NCI-H2196 treated with DMSO at 0.1 percent for 48 hours (cell line): ENCODE results near the gene CR1L.
"Not testable (repeated sequence)": the region's sequence is repeated elsewhere in the genome, so short reads cannot be mapped to it uniquely, and the experiment has no call there.

ENCODE experiments used
- DNase-seq: peaks from one replicate; lab custom pipeline; 2025; ENCODE audit not compliant: unreplicated experiment; lab: John Stamatoyannopoulos, UW

CR1L gene

DNA sequence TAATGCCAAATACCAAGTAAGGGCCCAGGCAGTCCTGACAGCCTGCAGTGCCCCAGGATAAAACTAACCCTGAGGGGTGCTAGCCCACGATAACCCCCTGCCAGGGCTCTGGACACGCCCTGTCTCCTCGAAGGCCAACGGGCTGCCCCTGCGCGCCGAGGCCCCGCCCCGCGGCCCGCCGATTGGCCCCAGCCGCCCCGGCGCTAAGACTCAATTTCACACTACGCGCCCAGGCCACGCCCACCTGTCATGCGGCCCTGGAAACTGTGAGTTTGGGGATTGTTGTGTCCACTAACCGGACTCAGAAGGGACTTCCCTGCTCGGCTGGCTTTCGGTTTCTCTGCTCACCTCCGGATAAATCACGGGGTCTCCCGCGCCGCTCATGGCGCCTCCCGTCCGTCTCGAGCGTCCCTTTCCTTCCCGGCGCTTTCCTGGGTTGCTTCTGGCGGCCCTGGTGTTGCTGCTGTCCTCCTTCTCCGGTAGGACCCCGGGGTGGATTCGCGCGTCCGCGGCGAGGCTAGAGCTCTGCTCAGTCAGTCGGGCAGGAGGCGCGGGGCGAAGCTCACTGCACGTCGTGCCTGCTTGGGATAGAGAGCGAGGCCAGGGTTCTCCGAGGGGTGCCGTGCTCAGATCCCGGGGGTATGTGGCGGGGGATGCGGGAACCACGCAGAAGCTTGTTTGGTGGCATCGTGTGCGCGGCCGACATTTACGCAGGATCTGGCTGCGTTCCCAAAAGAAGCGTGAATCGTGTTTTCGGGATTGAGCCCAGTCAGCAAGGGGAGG is at the start of gene CR1L:
Gene CR1L (plus strand): TSS at position 282 of the 783 bp plus-strand sequence. CDS start 101 bp downstream, at position 383.
- no peak for DNase-seq

DNA sequence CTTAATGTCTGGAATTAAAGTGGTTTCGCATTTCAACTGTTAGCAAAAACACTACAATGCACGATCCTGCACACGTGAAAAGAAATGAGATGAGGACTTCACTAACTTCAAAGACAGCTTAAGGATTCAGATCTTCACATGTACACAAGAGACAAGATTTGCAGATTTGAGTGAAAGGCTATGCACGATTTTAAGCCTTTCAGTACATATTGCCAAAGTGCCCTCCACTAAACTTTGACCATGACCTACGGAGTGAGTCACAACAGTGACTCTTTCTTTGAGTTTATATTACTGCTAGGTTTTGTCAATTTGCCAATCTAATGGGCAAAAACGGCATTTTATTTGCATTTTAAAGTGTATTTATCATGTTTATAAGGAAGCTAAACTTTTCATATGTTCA is 41.2 kb upstream of the CR1L start:
- DNase-seq: no peak

GRCh38 chr1:207605444-207606361 is 39.2 kb upstream of the CR1L start:
- DNase-seq: no peak

GRCh38 chr1:207606362-207606755 is 38.6 kb upstream of the CR1L start:
- DNase-seq: no peak

DNA sequence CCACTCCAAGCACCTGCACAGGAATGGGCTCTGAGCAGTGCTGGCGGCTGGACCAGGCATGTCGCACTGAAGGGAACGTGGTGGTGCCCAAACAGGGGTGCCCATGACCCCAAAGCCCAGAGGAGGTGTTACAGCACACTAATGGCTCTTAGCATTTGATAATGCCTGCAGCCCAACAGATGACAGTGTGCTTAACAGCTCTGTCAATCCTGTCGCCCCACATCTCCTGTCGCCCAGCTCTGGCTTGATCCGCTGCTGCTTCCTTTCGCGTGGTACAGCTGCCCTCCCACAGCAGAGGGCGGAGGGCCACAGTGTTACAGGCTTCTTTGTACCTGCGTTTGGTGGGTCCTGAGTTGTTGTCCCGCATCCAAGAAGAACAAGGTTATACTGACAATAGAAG is 32.2 kb upstream of the CR1L start:
- no peak for DNase-seq

GRCh38 chr1:207619871-207620542 is 24.9 kb upstream of the CR1L start:
- DNase-seq: no peak

- no peak for DNase-seq
Measured at GRCh38 chr1:207620543-207620893, 24.4 kb upstream of the CR1L start.

DNA sequence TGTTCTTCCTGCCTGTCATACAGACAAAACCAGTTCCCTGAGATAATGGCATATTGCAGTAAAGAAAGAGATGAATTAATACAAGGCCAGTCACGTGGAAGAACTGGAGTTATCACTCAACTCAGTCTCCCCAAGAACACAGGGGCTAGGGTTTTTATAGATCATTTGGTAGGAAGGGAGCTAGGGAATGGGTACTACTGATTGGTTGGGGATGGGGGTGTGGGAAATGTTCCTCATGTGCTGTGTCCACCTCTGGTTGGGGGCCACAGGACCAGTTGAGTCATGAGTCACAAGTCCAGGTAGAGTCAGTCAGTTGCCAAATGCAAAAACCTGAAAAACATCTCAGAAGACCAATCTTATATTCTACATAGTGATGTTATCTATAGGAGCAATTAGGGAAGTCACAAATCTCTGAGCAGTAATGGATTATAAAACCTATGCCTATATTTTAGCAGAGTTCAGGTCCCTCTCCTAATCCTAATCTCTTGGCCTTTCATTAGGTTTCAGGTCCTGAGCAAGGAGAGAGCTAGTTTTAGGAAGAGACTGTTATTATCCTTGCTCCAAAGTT is 19.3 kb upstream of the CR1L start:
- not testable (repeated sequence) for DNase-seq

- no peak for DNase-seq
Measured at GRCh38 chr1:207626972-207627337, 18.0 kb upstream of the CR1L start.

GRCh38 chr1:207627496-207627895 is 17.4 kb upstream of the CR1L start:
- DNase-seq: no peak

DNA sequence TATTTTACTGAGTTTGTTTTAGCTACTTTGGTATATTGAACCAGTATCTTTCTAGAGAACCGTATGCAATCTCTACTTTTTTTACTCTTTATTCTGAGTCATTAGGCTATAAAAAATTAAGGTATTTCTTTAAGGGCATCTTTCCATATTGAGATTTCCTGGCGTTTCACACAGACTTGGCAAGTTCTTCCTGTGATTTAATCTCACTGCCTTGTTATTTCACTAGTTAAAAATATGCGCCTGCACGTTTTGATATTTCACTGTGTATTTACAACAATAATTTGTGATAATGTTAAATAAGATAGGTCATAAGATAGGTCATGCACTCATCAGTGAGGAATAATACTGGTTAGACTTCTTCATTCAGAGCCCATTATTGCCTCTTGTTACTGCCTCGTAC is 16.2 kb upstream of the CR1L start:
- no peak for DNase-seq

DNA sequence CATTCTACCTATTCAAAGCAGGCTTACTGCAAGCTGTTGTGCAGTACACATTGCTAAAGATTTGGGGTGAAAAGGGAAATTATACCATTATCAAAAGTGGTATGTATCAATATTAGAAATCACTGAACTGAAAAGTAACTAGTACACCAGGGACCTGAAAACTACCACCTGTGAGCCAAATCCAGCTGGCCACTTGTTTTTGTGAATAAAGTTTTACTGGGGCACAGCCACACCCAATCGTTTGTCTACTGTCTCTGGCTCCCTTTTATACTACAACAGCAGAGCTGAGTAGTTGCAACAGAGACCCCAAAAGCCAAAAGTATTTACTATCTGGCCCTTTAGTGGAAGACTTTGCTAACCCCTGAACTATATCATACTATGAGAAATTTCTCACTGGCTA is 13.8 kb upstream of the CR1L start:
- no peak for DNase-seq

GRCh38 chr1:207633226-207633625 is 11.7 kb upstream of the CR1L start:
- DNase-seq: no peak

GRCh38 chr1:207633699-207634289 is 11.1 kb upstream of the CR1L start:
- DNase-seq: not testable (repeated sequence)

GRCh38 chr1:207634293-207634692 is 10.6 kb upstream of the CR1L start:
- DNase-seq: not testable (repeated sequence)

DNA sequence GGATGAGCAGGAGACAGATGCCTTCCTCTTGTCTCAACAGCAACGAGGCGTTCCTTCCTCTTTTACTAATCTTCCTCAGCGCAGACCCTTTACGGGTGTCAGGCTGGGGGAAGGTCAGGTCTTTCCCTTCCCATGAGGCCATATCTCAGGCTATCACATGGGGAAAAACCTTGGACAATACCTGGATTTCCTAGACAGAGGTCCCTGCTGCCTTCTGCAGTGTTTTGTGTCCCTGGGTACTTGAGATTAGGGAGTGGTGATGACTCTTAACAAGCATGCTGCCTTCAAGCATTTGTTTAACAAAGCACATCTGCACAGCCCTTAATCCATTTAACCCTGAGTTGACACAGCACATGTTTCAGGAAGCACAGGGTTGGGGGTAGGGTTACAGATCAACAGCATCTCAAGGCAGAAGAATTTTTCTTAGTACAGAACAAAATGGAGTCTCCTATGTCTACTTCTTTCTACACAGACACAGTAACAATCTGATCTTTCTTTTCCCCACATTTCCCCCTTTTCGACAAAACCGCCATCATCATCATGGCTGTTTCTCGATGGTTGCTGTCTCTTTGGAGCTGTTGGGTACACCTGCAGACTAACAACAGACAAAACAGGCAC is 9.3 kb upstream of the CR1L start:
- DNase-seq: not testable (repeated sequence)

GRCh38 chr1:207638487-207639145 is 6.3 kb upstream of the CR1L start:
- DNase-seq: not testable (repeated sequence)

- not testable (repeated sequence) for DNase-seq
Measured at GRCh38 chr1:207639362-207639761, 5.6 kb upstream of the CR1L start.

GRCh38 chr1:207644166-207644851 is 624 bp upstream of the CR1L start:
- no peak for DNase-seq
